ENCODE measurements around the gene SCRN1. TPM values are rescaled to one million over a fixed set of nuclear protein-coding genes. Genes with fewer than 3 reads are reported as not detected.

The SCRN1 gene
- total RNA-seq, 1 donor from 2014 or later, result 106 TPM

- no peaks in the 10 kb centered on the region for H3K36me3 Mint-ChIP-seq (ENCODE audit: unreplicated experiment)
- TF ChIP-seq CTCF (IDR thresholded peaks at IDR 0.05), result no peak
- H3K27ac Mint-ChIP-seq (ENCODE audit: unreplicated experiment), result peak overlapping the region; percentile 88
- H3K27me3 Mint-ChIP-seq (ENCODE audit: unreplicated experiment), result no peaks in the 10 kb centered on the region
- no peak for DNase-seq (ENCODE audit: extremely low spot score, unreplicated experiment)
- no peak overlapping the region for H3K4me3 Mint-ChIP-seq (ENCODE audit: unreplicated experiment)
- no peaks in the 10 kb centered on the region for H3K9me3 Mint-ChIP-seq (ENCODE audit: unreplicated experiment)
- H3K4me1 Mint-ChIP-seq (ENCODE audit: unreplicated experiment), result peaks cover 46% of the 10 kb centered on the region
These were observed 38.2 kb upstream of the SCRN1 start for GRCh38 chr7:30027740-30028215.

- TF ChIP-seq CTCF (IDR thresholded peaks at IDR 0.05), result no peak
These were observed 37.5 kb upstream of the SCRN1 start for GRCh38 chr7:30027065-30027456.

GRCh38 chr7:30026229-30027064 is 36.8 kb upstream of the SCRN1 start, which contains the start of gene FKBP14:
TSS of gene FKBP14 (minus strand) at chr7:30026702. CDS start at chr7:30026508, 194 bp downstream.
- H3K36me3 Mint-ChIP-seq (ENCODE audit: unreplicated experiment), result no peaks in the 10 kb centered on the region
- no peaks in the 10 kb centered on the region for H3K27me3 Mint-ChIP-seq (ENCODE audit: unreplicated experiment)
- DNase-seq (ENCODE audit: extremely low spot score, unreplicated experiment), result peak; percentile 97
- no peaks in the 10 kb centered on the region for H3K9me3 Mint-ChIP-seq (ENCODE audit: unreplicated experiment)
- no peak for TF ChIP-seq CTCF (IDR thresholded peaks at IDR 0.05)
- peaks cover 39% of the 10 kb centered on the region for H3K4me1 Mint-ChIP-seq (ENCODE audit: unreplicated experiment)
- H3K27ac Mint-ChIP-seq (ENCODE audit: unreplicated experiment), result peak within 1 kb of the TSS; percentile 88
- no peak within 1 kb of the TSS for H3K4me3 Mint-ChIP-seq (ENCODE audit: unreplicated experiment)

More at GRCh38 chr7:30027065-30027456, 37.5 kb upstream of the SCRN1 start:
- H3K4me1 Mint-ChIP-seq (ENCODE audit: unreplicated experiment), result peaks cover 39% of the 10 kb centered on the region
- H3K4me3 Mint-ChIP-seq (ENCODE audit: unreplicated experiment), result no peak overlapping the region
- no peak for DNase-seq (ENCODE audit: extremely low spot score, unreplicated experiment)
- H3K27me3 Mint-ChIP-seq (ENCODE audit: unreplicated experiment), result no peaks in the 10 kb centered on the region
- H3K9me3 Mint-ChIP-seq (ENCODE audit: unreplicated experiment), result no peaks in the 10 kb centered on the region
- peak overlapping the region; percentile 88 for H3K27ac Mint-ChIP-seq (ENCODE audit: unreplicated experiment)
- H3K36me3 Mint-ChIP-seq (ENCODE audit: unreplicated experiment), result no peaks in the 10 kb centered on the region

- H3K27me3 Mint-ChIP-seq (ENCODE audit: unreplicated experiment), result no peaks in the 10 kb centered on the region
- peak overlapping the region; percentile 28 for H3K4me3 Mint-ChIP-seq (ENCODE audit: unreplicated experiment)
- H3K4me1 Mint-ChIP-seq (ENCODE audit: unreplicated experiment), result peaks cover 47% of the 10 kb centered on the region
- no peak overlapping the region for H3K27ac Mint-ChIP-seq (ENCODE audit: unreplicated experiment)
- H3K36me3 Mint-ChIP-seq (ENCODE audit: unreplicated experiment), result no peaks in the 10 kb centered on the region
- DNase-seq (ENCODE audit: extremely low spot score, unreplicated experiment), result no peak
- H3K9me3 Mint-ChIP-seq (ENCODE audit: unreplicated experiment), result no peaks in the 10 kb centered on the region
- no peak for TF ChIP-seq CTCF (IDR thresholded peaks at IDR 0.05)
These were observed 33.9 kb upstream of the SCRN1 start for GRCh38 chr7:30023524-30023923.

- Mint-ChIP-seq H3K9me3 (ENCODE audit: unreplicated experiment) (no peaks in the 10 kb centered on the region), H3K27ac (ENCODE audit: unreplicated experiment) (no peak overlapping the region)
- DNase-seq (ENCODE audit: extremely low spot score, unreplicated experiment), result no peak
These were observed 33.4 kb upstream of the SCRN1 start for GRCh38 chr7:30022991-30023390.

More at GRCh38 chr7:30022991-30023390, 33.4 kb upstream of the SCRN1 start:
- no peak for TF ChIP-seq CTCF (IDR thresholded peaks at IDR 0.05)
- no peaks in the 10 kb centered on the region for H3K36me3 Mint-ChIP-seq (ENCODE audit: unreplicated experiment)
- H3K4me1 Mint-ChIP-seq (ENCODE audit: unreplicated experiment), result peaks cover 46% of the 10 kb centered on the region
- H3K27me3 Mint-ChIP-seq (ENCODE audit: unreplicated experiment), result no peaks in the 10 kb centered on the region
- no peak overlapping the region for H3K4me3 Mint-ChIP-seq (ENCODE audit: unreplicated experiment)
